Smooth muscle cell (in vitro differentiated cells): ENCODE data around the gene DNAH6. TPM values are rescaled to one million over a fixed set of nuclear protein-coding genes. Genes with fewer than 3 reads are reported as not detected.

Experiments
- DNase-seq: peaks from one replicate; lab custom pipeline; 2025; ENCODE audit not compliant: unreplicated experiment; lab: John Stamatoyannopoulos, UW
- H2AFZ ChIP-seq: fragments of 200-600 bp; sonication (generic); 2 replicates; pipeline ENCODE4 v1.6.0; 2016; ENCODE audit warnings: antibody characterized with exemption, low read depth, mild to moderate bottlenecking
- H3F3A ChIP-seq: fragments of 200-600 bp; sonication (generic); 2 replicates; pipeline ENCODE4 v1.6.0; 2017; ENCODE audit warnings: antibody characterized with exemption, low read depth
- H3K27ac ChIP-seq: fragments of 200-600 bp; sonication (generic); 2 replicates; pipeline ENCODE4 v1.5.1; 2016; ENCODE audit warnings: low read depth, mild to moderate bottlenecking
- H3K27me3 ChIP-seq: fragments of 200-600 bp; sonication (generic); 2 replicates; pipeline ENCODE4 v1.6.1; 2016; ENCODE audit warnings: low read depth, mild to moderate bottlenecking
- H3K36me3 ChIP-seq: fragments of 200-600 bp; sonication (generic); 2 replicates; pipeline ENCODE4 v1.5.1; 2016; ENCODE audit warnings: low read depth
- H3K4me1 ChIP-seq: fragments of 200-600 bp; sonication (generic); 2 replicates; pipeline ENCODE4 v1.5.1; 2016; ENCODE audit warnings: low read depth
- H3K4me2 ChIP-seq: fragments of 200-600 bp; sonication (generic); 2 replicates; pipeline ENCODE4 v1.6.0; 2016; ENCODE audit warnings: mild to moderate bottlenecking
- H3K4me3 ChIP-seq: fragments of 200-600 bp; sonication (generic); 2 replicates; pipeline ENCODE4 v1.5.1; 2016; ENCODE audit warnings: mild to moderate bottlenecking
- H3K79me2 ChIP-seq: fragments of 200-600 bp; sonication (generic); 2 replicates; pipeline ENCODE4 v1.6.0; 2016; ENCODE audit warnings: low read depth, mild to moderate bottlenecking
- H3K9ac ChIP-seq: fragments of 200-600 bp; sonication (generic); 2 replicates; pipeline ENCODE4 v1.6.0; 2016; ENCODE audit warnings: low read depth
- H3K9me3 ChIP-seq: fragments of 200-600 bp; sonication (generic); replicated peaks from 2 replicates; pipeline ENCODE4 v1.5.1; 2016; ENCODE audit warnings: low read depth
- H4K20me1 ChIP-seq: fragments of 200-600 bp; sonication (generic); 2 replicates; pipeline ENCODE4 v1.6.0; 2016; ENCODE audit warnings: low read depth
- CTCF ChIP-seq: fragments of 200-600 bp; sonication (generic); IDR thresholded peaks from 2 replicates; pipeline ENCODE4 v1.5.1; 2017; ENCODE audit warnings: borderline replicate concordance, mild to moderate bottlenecking, antibody characterized with exemption; ENCODE audit not compliant: insufficient read depth, poor library complexity, severe bottlenecking
- WGBS: methylation state at CpG from one replicate; pipeline ENCODE4 v1.1.7; 2016; ENCODE audit warnings: low lambda C conversion rate; 5-methylcytosine and 5-hydroxymethylcytosine counted together
- polyA plus RNA-seq: library from polyadenylated mRNA; unstranded; fragments of >200 nt; fragmentation: Nextera tagmentation; extraction: Ambion mirVana; gene quantifications from 2 replicates; pipeline ENCODE4 v1.2.1, GENCODE V29; 2016
- total RNA-seq: library from RNA; depleted of rRNA; stranded (reverse); fragments of >200 nt; gene quantifications from 2 replicates; pipeline ENCODE4 v1.2.3, GENCODE V29; 2014

The DNAH6 gene
- total and polyA plus RNA-seq, 2 experiments from 2014 or later = 0.27 to 0.96 TPM

- TF ChIP-seq CTCF = no peak
- Histone ChIP-seq H3K79me2 (no peaks in the 10 kb centered on the region), H3K27me3 (no peaks in the 10 kb centered on the region), H3K4me2 (no peak overlapping the region), H4K20me1 (no peaks in the 10 kb centered on the region), H3K4me1 (no peaks in the 10 kb centered on the region), H3F3A (no peaks in the 10 kb centered on the region), H3K9ac (no peak overlapping the region), H3K9me3 (no peaks in the 10 kb centered on the region), H3K36me3 (no peaks in the 10 kb centered on the region), H3K27ac (no peak overlapping the region), H3K4me3 (no peak overlapping the region), H2AFZ (no peak overlapping the region)
- DNase-seq = no peak
- WGBS = 86% methylated on average over 3 of the region's 3 CpGs
These were observed 39.9 kb downstream of the DNAH6 start for GRCh38 chr2:84556190-84556589.

GRCh38 chr2:84559838-84560237 is 43.5 kb downstream of the DNAH6 start:
- no peaks in the 10 kb centered on the region for H3K4me1 ChIP-seq
- H3K4me3 ChIP-seq = no peak overlapping the region
- DNase-seq = no peak

GRCh38 chr2:84579661-84580060 is 63.4 kb downstream of the DNAH6 start:
- no peak overlapping the region for H3K9ac ChIP-seq
- no peaks in the 10 kb centered on the region for H3K4me1 ChIP-seq
- no peak overlapping the region for H3K4me2 ChIP-seq
- no peaks in the 10 kb centered on the region for H4K20me1 ChIP-seq
- no peaks in the 10 kb centered on the region for H3K9me3 ChIP-seq
- 85% methylated on average over 3 of the region's 3 CpGs for WGBS
- H3K4me3 ChIP-seq = no peak overlapping the region
- TF ChIP-seq CTCF = no peak
- no peaks in the 10 kb centered on the region for H3F3A ChIP-seq
- H3K36me3 ChIP-seq = no peaks in the 10 kb centered on the region
- no peak for DNase-seq
- no peak overlapping the region for H2AFZ ChIP-seq
- H3K79me2 ChIP-seq = no peaks in the 10 kb centered on the region
- H3K27me3 ChIP-seq = no peaks in the 10 kb centered on the region
- no peak overlapping the region for H3K27ac ChIP-seq

More at GRCh38 chr2:84559838-84560237, 43.5 kb downstream of the DNAH6 start:
- no peaks in the 10 kb centered on the region for H3F3A ChIP-seq
- H3K36me3 ChIP-seq = no peaks in the 10 kb centered on the region
- H3K9me3 ChIP-seq = no peaks in the 10 kb centered on the region
- H4K20me1 ChIP-seq = no peaks in the 10 kb centered on the region
- no peaks in the 10 kb centered on the region for H3K27me3 ChIP-seq
- no peak overlapping the region for H3K27ac ChIP-seq
- H3K79me2 ChIP-seq = no peaks in the 10 kb centered on the region
- H2AFZ ChIP-seq = no peak overlapping the region
- TF ChIP-seq CTCF = no peak
- H3K4me2 ChIP-seq = no peak overlapping the region
- no peak overlapping the region for H3K9ac ChIP-seq

- Histone ChIP-seq H3K27me3 (no peaks in the 10 kb centered on the region), H3K9me3 (no peaks in the 10 kb centered on the region), H2AFZ (no peak overlapping the region), H3K4me1 (no peaks in the 10 kb centered on the region), H3K4me3 (no peak overlapping the region), H4K20me1 (no peaks in the 10 kb centered on the region), H3K27ac (no peak overlapping the region), H3K36me3 (no peaks in the 10 kb centered on the region), H3K4me2 (no peak overlapping the region), H3F3A (no peaks in the 10 kb centered on the region), H3K79me2 (no peaks in the 10 kb centered on the region), H3K9ac (no peak overlapping the region)
- DNase-seq = no peak
- no peak for TF ChIP-seq CTCF
- WGBS = 93% methylated on average over 4 of the region's 4 CpGs
These were observed 87.6 kb downstream of the DNAH6 start for GRCh38 chr2:84603911-84604310.
